Ovary (tissue), 9 donors: ENCODE measurements around the gene PSME1. TPM values are rescaled to one million over a fixed set of nuclear protein-coding genes. Genes with fewer than 3 reads are reported as not detected.

Source experiments
- DNase-seq, 5 donors: peaks; one replicate each; pipeline ENCODE4 v3.0.0-alpha.2; 2019 to 2020
- H3K27ac ChIP-seq, 2 donors: fragments of 200-600 bp; one replicate each; pipeline versions ENCODE4 v1.5.1 to v1.8.0; 2019 to 2022
- H3K27me3 ChIP-seq: fragments of 200-600 bp; one replicate; pipeline ENCODE4 v1.8.0; 2022
- H3K36me3 ChIP-seq: fragments of 200-600 bp; sonication (generic); one replicate; pipeline ENCODE4 v1.5.1; 2019
- H3K4me1 ChIP-seq: one replicate; pipeline ENCODE4 v1.8.1; 2013; ENCODE audit warnings: mild to moderate bottlenecking, moderate library complexity; ENCODE audit not compliant: insufficient read depth
- H3K4me3 ChIP-seq: fragments of 200-600 bp; sonication (generic); one replicate; pipeline ENCODE4 v1.5.1; 2017
- H3K9me3 ChIP-seq, 2 donors: fragments of 200-600 bp in 1 of 2; sonication (generic) in 1 of 2; one replicate each; pipeline versions ENCODE4 v1.5.1 to v1.8.1; 2013 to 2019; ENCODE audit warnings: mild to moderate bottlenecking in 1 of 2, moderate library complexity in 1 of 2
- EP300 ChIP-seq: sonication (generic); formaldehyde crosslinking; IDR thresholded peaks from one replicate; pipeline ENCODE4 v1.6.1; 2017; ENCODE audit warnings: antibody characterized with exemption
- POLR2A ChIP-seq: fragments of 450-650 bp; IDR thresholded peaks from one replicate; pipeline ENCODE4 v1.6.1; 2017; ENCODE audit warnings: antibody characterized with exemption, mild to moderate bottlenecking, moderate library complexity
- WGBS, 3 donors: extraction: QIAGEN DNeasy Blood & Tissue Kit in 1 of 3; methylation state at CpG; one replicate each; pipeline versions ENCODE4 v1.1.5 to v1.1.7; 2013 to 2017; 5-methylcytosine and 5-hydroxymethylcytosine counted together
- intact Hi-C, 4 donors: fragments of 100-400 bp; cut with DNase I; formaldehyde crosslinking; loops; one replicate each; pipeline versions ENCODE4 v1.11.0 to v1.15.1; 2022 to 2023
- polyA plus RNA-seq, 2 donors: library from polyadenylated mRNA; stranded (reverse); fragments of 200-250 nt in 1 of 2; fragments of 350-450 nt in 1 of 2; fragmentation: Illumina TruSeq in 1 of 2; extraction: RNeasy Lipid Tissue Mini Kit (QIAGEN cat#74804) in 1 of 2; gene quantifications; one replicate each; pipeline ENCODE4 v1.2.3, GENCODE V29; 2013 to 2014
- total RNA-seq, 7 donors: library from RNA; depleted of rRNA in 2 of 7; stranded (reverse); fragments of >200 nt in 2 of 7; fragmentation: NEBNext Ultra II Directional in 3 of 7; extraction: Animal tissue kit (Norgen Biotek cat#: 25700) in 3 of 7; gene quantifications; one replicate each; pipeline versions ENCODE4 v1.1.0 to v1.2.4, GENCODE V29; 2016 to 2023
- TF ChIP-seq, protein P1 (sequence below), 3 donors: fragments of 450-650 bp in 2 of 3; fragments of 200-600 bp in 1 of 3; IDR thresholded peaks; one replicate each; pipeline versions ENCODE4 v1.5.1 to v1.8.0; 2016 to 2022; ENCODE audit warnings: antibody characterized with exemption in 3 of 3, mild to moderate bottlenecking in 1 of 3
- donor health status: DM: no; HTN: no; CAD: no; lungs with moderate emphysema.
- donor health status: DM: no; HTN: no; CAD: no.
- donor health status: Bipolar disorder and iron deficiency.
- donor health status: DM: yes; HTN: yes; CAD: no.
- donor health status: DM: no; HTN: no; CAD: no.
- donor health status: DM: yes; HTN: yes; CAD: no.

The PSME1 gene
- total and polyA plus RNA-seq, 9 donors: 93.6 to 261 (median 177) TPM

DNA sequence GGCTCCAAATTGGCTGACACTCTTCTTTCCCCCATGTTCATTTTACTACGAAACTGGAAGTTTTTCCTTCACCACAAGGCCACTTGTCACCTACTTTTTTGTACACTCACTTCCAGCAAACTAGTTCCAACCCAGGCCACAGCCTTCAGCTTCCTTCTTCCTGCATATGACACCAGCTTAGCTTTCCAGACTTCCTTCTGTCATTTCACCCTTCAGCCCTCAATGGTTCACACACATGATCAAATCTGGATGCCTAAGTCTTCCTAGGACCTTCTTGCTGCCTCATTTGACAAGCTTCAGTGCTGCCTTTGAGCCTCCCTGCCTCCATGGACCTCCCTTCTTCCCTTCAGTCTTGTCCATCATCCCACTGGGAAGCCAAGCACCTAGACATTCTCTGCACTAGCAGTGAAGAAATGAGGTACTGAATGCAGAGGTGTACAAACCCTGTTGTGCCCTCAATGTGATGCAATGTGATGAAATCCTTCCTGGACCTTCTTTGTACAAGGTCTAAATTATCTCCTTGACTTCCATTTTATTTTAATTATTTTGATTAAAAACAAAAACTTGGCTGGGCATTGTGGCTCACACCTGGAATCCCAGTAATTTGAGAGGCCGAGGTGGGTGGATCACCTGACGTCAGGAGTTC, 31.6 kb downstream of the PSME1 start:
- H3K9me3 ChIP-seq: no peaks in the 10 kb centered on the region
- 69 to 85% (median 77%) methylated on average over 3 of the region's 3 CpGs for WGBS, 3 donors
- no peak overlapping the region for H3K27ac ChIP-seq
- no peak overlapping the region for H3K4me3 ChIP-seq
- peaks cover 16% of the 10 kb centered on the region for H3K4me1 ChIP-seq
- TF ChIP-seq, protein P1, sequence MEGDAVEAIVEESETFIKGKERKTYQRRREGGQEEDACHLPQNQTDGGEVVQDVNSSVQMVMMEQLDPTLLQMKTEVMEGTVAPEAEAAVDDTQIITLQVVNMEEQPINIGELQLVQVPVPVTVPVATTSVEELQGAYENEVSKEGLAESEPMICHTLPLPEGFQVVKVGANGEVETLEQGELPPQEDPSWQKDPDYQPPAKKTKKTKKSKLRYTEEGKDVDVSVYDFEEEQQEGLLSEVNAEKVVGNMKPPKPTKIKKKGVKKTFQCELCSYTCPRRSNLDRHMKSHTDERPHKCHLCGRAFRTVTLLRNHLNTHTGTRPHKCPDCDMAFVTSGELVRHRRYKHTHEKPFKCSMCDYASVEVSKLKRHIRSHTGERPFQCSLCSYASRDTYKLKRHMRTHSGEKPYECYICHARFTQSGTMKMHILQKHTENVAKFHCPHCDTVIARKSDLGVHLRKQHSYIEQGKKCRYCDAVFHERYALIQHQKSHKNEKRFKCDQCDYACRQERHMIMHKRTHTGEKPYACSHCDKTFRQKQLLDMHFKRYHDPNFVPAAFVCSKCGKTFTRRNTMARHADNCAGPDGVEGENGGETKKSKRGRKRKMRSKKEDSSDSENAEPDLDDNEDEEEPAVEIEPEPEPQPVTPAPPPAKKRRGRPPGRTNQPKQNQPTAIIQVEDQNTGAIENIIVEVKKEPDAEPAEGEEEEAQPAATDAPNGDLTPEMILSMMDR (IDR thresholded peaks at IDR 0.05): no peak
- TF ChIP-seq EP300 (no peak), POLR2A (no peak)
- no peaks in the 10 kb centered on the region for H3K36me3 ChIP-seq
- no peak for DNase-seq
- no peaks in the 10 kb centered on the region for H3K27me3 ChIP-seq
- intact Hi-C loops: no loop called here

DNA sequence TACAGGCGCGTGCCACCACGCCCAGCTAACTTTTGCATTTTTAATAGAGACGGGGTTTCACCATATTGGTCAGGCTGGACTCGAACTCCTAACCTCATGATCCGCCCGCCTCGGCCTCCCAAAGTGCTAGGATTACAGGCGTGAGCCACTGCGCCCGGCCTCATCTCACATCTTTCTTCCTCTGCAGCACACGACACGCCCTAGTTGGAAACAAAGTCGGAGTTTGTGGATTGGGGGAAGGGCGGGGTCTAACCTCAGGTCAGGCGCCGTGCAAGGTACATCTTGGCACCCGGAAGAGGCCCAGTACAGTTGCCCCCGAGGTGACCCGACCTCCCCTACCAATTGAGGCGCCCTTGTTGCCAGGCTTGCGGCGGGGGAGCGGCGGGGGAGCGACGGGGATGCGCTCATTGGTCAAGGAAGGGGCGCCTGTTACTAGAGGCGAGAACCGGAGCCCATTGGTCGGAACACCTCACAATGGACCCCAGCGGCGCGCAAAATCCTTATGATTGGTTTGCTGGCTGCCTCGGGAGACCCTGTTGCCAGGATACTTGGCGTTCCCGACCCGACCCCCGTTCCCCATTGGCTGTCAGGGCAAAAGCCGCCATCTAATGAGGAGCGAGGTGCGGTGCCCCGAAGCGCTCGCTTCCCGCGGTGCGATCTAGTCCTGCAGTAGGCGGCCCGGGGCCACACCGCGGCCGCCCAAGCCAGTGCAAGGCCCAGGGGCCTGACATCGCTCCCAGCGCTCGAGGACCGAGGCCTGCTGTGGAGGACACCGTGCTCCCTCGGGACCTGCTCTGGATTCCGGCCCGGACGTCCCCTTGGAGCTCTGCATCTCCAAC, 35.6 kb downstream of the PSME1 start, which contains the start of gene REC8:
REC8 (plus strand) TSS at position 659 of the 839 bp plus-strand sequence. CDS start 473 bp downstream, outside the sequence.
- peak within 1 kb of the TSS; percentile 17 for H3K4me3 ChIP-seq
- no peaks in the 10 kb centered on the region for H3K27me3 ChIP-seq
- intact Hi-C loops: no loop called here
- DNase-seq: peak; percentile 45 to 85 (median 67)
- peaks cover 8% of the 10 kb centered on the region for H3K4me1 ChIP-seq
- no peaks in the 10 kb centered on the region for H3K9me3 ChIP-seq
- 9 to 14% (median 10%) methylated on average over 62 to 63 of the region's 63 CpGs for WGBS, 3 donors
- no peak for TF ChIP-seq EP300
- no peak for TF ChIP-seq POLR2A
- TF ChIP-seq, protein P1 (IDR thresholded peaks at IDR 0.05): no peak
- no peak within 1 kb of the TSS for H3K27ac ChIP-seq
- no peaks in the 10 kb centered on the region for H3K36me3 ChIP-seq

DNA sequence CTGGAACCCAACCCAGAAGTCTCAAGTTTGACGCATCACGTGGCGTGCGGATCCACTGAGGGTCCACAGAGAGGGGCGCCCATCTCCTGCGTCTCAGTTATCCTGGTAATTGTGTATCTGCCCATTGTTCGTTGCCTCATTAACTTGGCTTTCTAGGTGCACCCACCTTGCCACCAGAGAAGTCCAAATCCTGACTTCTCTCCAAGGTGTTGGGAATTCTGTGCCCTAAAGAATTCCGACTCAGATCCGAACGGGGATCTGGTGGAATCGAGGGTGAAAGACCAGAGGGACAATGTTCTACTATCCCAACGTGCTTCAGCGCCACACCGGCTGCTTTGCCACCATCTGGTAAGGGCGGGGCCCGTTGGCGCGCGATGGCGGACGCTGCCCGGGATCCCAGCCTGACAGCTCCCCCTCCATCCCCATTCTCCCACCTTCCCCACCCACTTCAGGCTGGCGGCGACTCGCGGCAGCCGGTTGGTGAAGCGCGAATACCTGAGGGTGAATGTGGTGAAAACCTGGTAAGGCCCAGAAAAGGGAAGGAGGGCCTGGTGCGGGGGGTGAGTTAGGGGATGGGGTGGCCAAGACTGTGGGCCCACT, 36.4 kb downstream of the PSME1 start:
- peaks cover 8% of the 10 kb centered on the region for H3K4me1 ChIP-seq
- 21 to 39% (median 24%) methylated on average over 29 to 30 of the region's 30 CpGs for WGBS, 3 donors
- no peaks in the 10 kb centered on the region for H3K27me3 ChIP-seq
- peak overlapping the region; percentile 17 for H3K4me3 ChIP-seq
- intact Hi-C loops: no loop called here
- DNase-seq: no peak
- no peaks in the 10 kb centered on the region for H3K36me3 ChIP-seq
- TF ChIP-seq POLR2A (no peak), EP300 (no peak)
- TF ChIP-seq, protein P1 (IDR thresholded peaks at IDR 0.05): no peak
- no peaks in the 10 kb centered on the region for H3K9me3 ChIP-seq
- H3K27ac ChIP-seq: no peak overlapping the region

DNA sequence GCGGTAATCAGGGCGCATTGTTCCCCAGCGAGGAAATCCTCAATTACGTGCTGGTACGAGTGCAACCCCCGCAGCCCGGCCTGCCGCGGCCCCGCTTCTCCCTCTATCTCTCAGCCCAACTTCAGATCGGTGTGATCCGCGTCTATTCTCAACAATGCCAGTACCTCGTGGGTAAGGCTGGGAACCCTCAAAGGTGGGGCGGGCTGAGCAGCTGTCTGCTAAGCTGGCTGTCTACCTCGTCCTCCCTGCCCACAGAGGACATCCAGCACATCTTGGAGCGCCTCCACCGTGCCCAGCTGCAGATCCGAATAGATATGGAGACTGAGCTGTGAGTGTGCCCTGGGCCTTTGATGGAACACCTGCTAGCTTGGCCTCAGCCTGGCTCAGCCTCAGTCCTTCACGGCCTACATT, 36.9 kb downstream of the PSME1 start:
- intact Hi-C loops: no loop called here
- Histone ChIP-seq H3K27me3 (no peaks in the 10 kb centered on the region), H3K4me3 (no peak overlapping the region), H3K27ac (no peak overlapping the region), H3K9me3 (no peaks in the 10 kb centered on the region), H3K36me3 (no peaks in the 10 kb centered on the region), H3K4me1 (peaks cover 8% of the 10 kb centered on the region)
- 53 to 65% (median 55%) methylated on average over 20 of the region's 20 CpGs for WGBS, 3 donors
- no peak for TF ChIP-seq POLR2A
- TF ChIP-seq EP300: no peak
- TF ChIP-seq, protein P1 (IDR thresholded peaks at IDR 0.05): no peak
- no peak for DNase-seq
